Heart left ventricle (tissue), 16 donors: ENCODE results near the gene PRKAA2. TPM values are rescaled to one million over a fixed set of nuclear protein-coding genes. Genes with fewer than 3 reads are reported as not detected.

ENCODE experiments used
- ATAC-seq, 4 donors: fragments of 200-7000 bp; cut with Tn5 transposase; one replicate each; pipeline ENCODE4 v1.9.1; 2020 to 2022; ENCODE audit warnings: moderate library complexity in 4 of 4, mild to moderate bottlenecking in 3 of 4, moderate number of reproducible peaks in 1 of 4
- DNase-seq, 5 donors: peaks; one replicate each; pipeline ENCODE4 v3.0.0-alpha.2; 2020
- H3K27ac ChIP-seq, 12 donors: fragments of 200-600 bp; sonication (generic) in 4 of 12; one replicate each; pipeline versions ENCODE4 v1.5.0 to v1.8.0; 2016 to 2022; ENCODE audit warnings: mild to moderate bottlenecking in 2 of 12
- H3K27me3 ChIP-seq, 9 donors: fragments of 200-600 bp; sonication (generic) in 2 of 9; one replicate each; pipeline versions ENCODE4 v1.5.1 to v1.8.0; 2016 to 2022; ENCODE audit warnings: mild to moderate bottlenecking in 3 of 9
- H3K36me3 ChIP-seq, 9 donors: fragments of 200-600 bp; sonication (generic) in 2 of 9; one replicate each; pipeline versions ENCODE4 v1.5.0 to v1.8.0; 2018 to 2022; ENCODE audit warnings: mild to moderate bottlenecking in 2 of 9
- H3K4me1 ChIP-seq, 12 donors: fragments of 200-600 bp; sonication (generic) in 4 of 12; one replicate each; pipeline versions ENCODE4 v1.5.0 to v1.8.0; 2016 to 2022; ENCODE audit warnings: mild to moderate bottlenecking in 3 of 12
- H3K4me3 ChIP-seq, 12 donors: fragments of 200-600 bp; sonication (generic) in 4 of 12; one replicate each; pipeline versions ENCODE4 v1.5.0 to v1.8.0; 2017 to 2022; ENCODE audit warnings: mild to moderate bottlenecking in 9 of 12, moderate library complexity in 4 of 12
- H3K9me3 ChIP-seq, 12 donors: fragments of 200-600 bp; sonication (generic) in 4 of 12; one replicate each; pipeline versions ENCODE4 v1.5.0 to v1.8.0; 2016 to 2022; ENCODE audit warnings: mild to moderate bottlenecking in 1 of 12
- POLR2A ChIP-seq, 2 donors: fragments of 450-650 bp; IDR thresholded peaks; one replicate each; pipeline ENCODE4 v1.6.1; 2017; ENCODE audit warnings: antibody characterized with exemption in 2 of 2, mild to moderate bottlenecking in 2 of 2, moderate library complexity in 2 of 2
- WGBS, 4 donors: extraction: QIAGEN DNeasy Blood & Tissue Kit in 2 of 4; methylation state at CpG; one replicate each; pipeline versions ENCODE4 v1.1.5 to v1.1.7; 2013 to 2018; 5-methylcytosine and 5-hydroxymethylcytosine counted together
- intact Hi-C, 10 donors: fragments of 100-400 bp; cut with DNase I; formaldehyde crosslinking; loops; one replicate each; pipeline versions ENCODE4 v1.11.1 to v1.14.2; 2022
- polyA plus RNA-seq, 2 donors: library from polyadenylated mRNA; stranded (reverse); fragments of 200-250 nt; gene quantifications; one replicate each; pipeline ENCODE4 v1.2.3, GENCODE V29; 2013
- total RNA-seq, 9 donors: library from RNA; depleted of rRNA in 2 of 9; stranded (reverse); fragments of >200 nt in 2 of 9; fragmentation: NEBNext Ultra II Directional in 3 of 9; extraction: Animal tissue kit (Norgen Biotek cat#: 25700) in 3 of 9; gene quantifications; one replicate each; pipeline versions ENCODE4 v1.1.0 to v1.2.4, GENCODE V29; 2016 to 2023
- TF ChIP-seq, protein P1 (sequence below), 12 donors: fragments of 200-600 bp; sonication (generic) in 4 of 12; IDR thresholded peaks; one replicate each; pipeline versions ENCODE4 v1.5.0 to v1.8.0; 2018 to 2022; ENCODE audit warnings: antibody characterized with exemption in 12 of 12, mild to moderate bottlenecking in 5 of 12
- donor health status: ischemic (EF 13 %, LVEDD 7.1; RV severe dilation, severe dysfunction).
- donor health status: healthy with polysubstance abuse.
- donor health status: DM: no; HTN: yes; CAD: no.
- donor health status: DM: no; HTN: no; CAD: no.
- donor health status: ischemic (EF 25% LVEDD 6.9; RV normal size, moderate dysfunction).
- donor health status: ischemic (EF 25% LVEDD 5.7; RV mildly dilated, moderate dysfunction).
- donor health status: healthy.
- donor health status: DM: yes; HTN: yes; CAD: no.
- donor health status: ischemic (EF 35%, LVEDD 5.7; RV mildly dilated, moderate dysfunction).
- donor health status: nonischemic (EF 11% LVEDD 7.7; RV severe dilation, severe dysfunction).
- donor health status: DM: yes; HTN: yes; CAD: no.
- donor health status: PGD.
- donor health status: ischemic (EF 29% LVEDD 5.4; RV normal size, mild dysfunction).
- donor health status: nonischemic (EF 23%, LVEDD 6.1; RV moderate dilation, normal function).

PRKAA2 gene
- total and polyA plus RNA-seq, 11 donors = 17.6 to 163 (median 105) TPM

DNA sequence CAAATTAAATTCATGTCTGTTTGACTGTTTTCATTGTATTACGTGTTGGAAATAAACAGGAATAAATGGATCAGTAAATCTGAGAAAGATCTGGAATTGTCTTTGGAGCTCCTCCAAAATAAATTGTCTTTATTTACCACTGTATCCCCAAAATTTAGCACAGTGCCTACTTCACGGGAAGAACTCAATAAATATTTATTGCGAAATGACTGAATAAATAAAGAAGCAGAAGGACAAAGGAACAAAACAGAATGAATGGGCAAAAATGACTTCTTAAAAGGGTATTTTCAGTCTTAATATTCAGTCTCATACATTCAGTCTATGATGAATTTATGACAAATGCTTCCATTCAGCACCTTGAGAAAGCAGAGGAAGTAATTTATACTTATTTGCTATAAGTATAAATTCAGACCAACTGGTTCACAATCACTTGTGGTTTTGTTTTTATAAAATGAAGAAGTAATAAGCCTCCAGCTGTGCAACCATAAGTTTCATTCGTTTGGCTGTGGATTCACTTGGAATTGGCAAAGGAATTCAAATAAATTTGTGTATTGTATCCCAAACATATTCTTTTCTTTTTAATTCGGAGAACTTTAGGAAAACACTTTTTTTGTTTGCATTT is 19.2 kb upstream of the PRKAA2 start:
- Histone ChIP-seq H3K27me3 (peaks cover 0 to 4% (median 0%) of the 10 kb centered on the region in 9 donors), H3K27ac (no peak overlapping the region), H3K36me3 (no peaks in the 10 kb centered on the region), H3K4me3 (no peak overlapping the region), H3K4me1 (no peaks in the 10 kb centered on the region), H3K9me3 (no peaks in the 10 kb centered on the region)
- TF ChIP-seq POLR2A (IDR thresholded peaks at IDR 0.05) = no peak
- intact Hi-C loops = no loop called here
- DNase-seq (no peak), ATAC-seq (no peak)
- 71 to 80% (median 73%) methylated on average over 5 of the region's 5 CpGs for WGBS, 4 donors

DNA sequence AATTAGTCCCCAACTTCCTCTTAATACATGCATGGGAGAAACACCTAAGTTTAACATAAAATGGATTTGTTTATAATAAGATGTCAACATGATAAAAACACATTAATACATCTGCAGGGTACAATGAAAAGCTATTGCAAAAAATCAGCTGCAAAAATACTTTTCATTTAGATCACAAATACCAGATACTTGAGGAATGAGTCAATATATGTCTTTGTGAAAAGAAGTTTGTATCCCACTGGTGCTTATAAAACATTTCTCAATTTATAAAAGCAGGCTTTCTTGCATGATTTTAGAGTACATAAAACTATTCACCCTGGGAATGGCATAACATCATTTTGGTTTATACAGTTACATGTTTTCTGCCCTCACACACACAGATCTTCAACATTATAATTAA is 18.6 kb upstream of the PRKAA2 start:
- Histone ChIP-seq H3K27ac (no peak overlapping the region), H3K9me3 (no peaks in the 10 kb centered on the region), H3K36me3 (no peaks in the 10 kb centered on the region), H3K4me3 (no peak overlapping the region), H3K27me3 (peaks cover 0 to 4% (median 0%) of the 10 kb centered on the region in 9 donors), H3K4me1 (no peaks in the 10 kb centered on the region)
- ATAC-seq = no peak
- intact Hi-C loops = no loop called here
- no peak for DNase-seq
- TF ChIP-seq, protein P1, sequence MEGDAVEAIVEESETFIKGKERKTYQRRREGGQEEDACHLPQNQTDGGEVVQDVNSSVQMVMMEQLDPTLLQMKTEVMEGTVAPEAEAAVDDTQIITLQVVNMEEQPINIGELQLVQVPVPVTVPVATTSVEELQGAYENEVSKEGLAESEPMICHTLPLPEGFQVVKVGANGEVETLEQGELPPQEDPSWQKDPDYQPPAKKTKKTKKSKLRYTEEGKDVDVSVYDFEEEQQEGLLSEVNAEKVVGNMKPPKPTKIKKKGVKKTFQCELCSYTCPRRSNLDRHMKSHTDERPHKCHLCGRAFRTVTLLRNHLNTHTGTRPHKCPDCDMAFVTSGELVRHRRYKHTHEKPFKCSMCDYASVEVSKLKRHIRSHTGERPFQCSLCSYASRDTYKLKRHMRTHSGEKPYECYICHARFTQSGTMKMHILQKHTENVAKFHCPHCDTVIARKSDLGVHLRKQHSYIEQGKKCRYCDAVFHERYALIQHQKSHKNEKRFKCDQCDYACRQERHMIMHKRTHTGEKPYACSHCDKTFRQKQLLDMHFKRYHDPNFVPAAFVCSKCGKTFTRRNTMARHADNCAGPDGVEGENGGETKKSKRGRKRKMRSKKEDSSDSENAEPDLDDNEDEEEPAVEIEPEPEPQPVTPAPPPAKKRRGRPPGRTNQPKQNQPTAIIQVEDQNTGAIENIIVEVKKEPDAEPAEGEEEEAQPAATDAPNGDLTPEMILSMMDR (IDR thresholded peaks at IDR 0.05) = no peak
- no peak for TF ChIP-seq POLR2A (IDR thresholded peaks at IDR 0.05)

DNA sequence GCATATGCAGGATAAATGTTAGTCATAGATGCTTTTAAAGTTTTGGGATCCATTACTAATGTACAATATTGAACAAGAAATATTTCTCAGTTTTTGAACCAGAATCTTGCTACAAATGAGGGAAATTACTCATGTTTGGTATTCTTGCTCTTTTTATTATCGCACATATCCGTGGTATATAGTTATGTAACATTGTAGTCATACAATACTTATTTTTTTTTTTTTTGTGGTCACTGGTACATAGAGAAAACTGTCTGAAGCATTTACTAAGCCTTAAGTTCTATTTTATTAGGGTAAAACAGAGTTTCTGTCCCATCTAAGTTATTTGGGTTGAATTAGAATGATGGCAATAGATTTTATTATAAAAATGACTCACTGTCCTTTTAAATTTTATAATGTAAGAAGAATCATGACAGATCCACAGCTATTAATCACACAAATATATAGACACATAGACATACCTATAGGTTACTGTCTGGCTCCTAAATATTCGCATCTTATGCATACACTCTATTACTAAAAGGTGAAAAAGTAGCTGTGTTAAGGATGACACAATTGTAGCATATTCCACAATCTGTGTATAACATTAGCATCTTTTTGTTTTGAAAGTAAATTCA is 18.0 kb upstream of the PRKAA2 start:
- WGBS, 4 donors = 77 to 90% (median 88%) methylated on average over 3 of the region's 3 CpGs
- no peak for DNase-seq

DNA sequence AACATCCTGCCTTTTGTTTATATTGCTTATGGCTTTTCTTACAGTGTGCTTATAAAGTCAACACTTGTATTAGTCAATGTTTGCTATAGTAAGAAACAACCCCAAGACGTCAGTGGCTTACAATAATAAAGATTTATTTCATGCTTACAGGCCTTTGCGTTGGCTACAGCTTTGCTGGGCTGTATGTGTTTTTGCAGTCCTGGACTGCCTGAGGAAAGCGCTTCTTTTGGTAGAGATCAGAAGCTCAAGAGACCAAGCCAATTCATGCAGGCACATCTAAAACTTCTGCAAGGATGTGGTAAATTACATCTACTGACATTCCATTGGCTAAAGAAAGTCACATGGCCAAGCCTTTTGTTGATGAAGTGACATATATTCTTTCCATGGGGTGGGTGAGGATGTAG is 17.5 kb upstream of the PRKAA2 start:
- intact Hi-C loops = no loop called here
- H3K27ac ChIP-seq = no peak overlapping the region
- no peaks in the 10 kb centered on the region for H3K9me3 ChIP-seq
- 76 to 90% (median 82%) methylated on average over 3 of the region's 3 CpGs for WGBS, 4 donors
- no peak for DNase-seq
- H3K4me3 ChIP-seq = no peak overlapping the region
- ATAC-seq = no peak
- peaks cover 0 to 4% (median 0%) of the 10 kb centered on the region in 9 donors for H3K27me3 ChIP-seq
- TF ChIP-seq, protein P1 (IDR thresholded peaks at IDR 0.05) = no peak
- no peak for TF ChIP-seq POLR2A (IDR thresholded peaks at IDR 0.05)
- H3K36me3 ChIP-seq = no peaks in the 10 kb centered on the region
- no peaks in the 10 kb centered on the region for H3K4me1 ChIP-seq

More for the DNA sequence above, 18.0 kb upstream of the PRKAA2 start:
- no peak overlapping the region for H3K4me3 ChIP-seq
- H3K27me3 ChIP-seq = peaks cover 0 to 4% (median 0%) of the 10 kb centered on the region in 9 donors
- no peak for ATAC-seq
- H3K36me3 ChIP-seq = no peaks in the 10 kb centered on the region
- H3K9me3 ChIP-seq = no peaks in the 10 kb centered on the region
- intact Hi-C loops = no loop called here
- H3K27ac ChIP-seq = no peak overlapping the region
- no peaks in the 10 kb centered on the region for H3K4me1 ChIP-seq
- TF ChIP-seq, protein P1 (IDR thresholded peaks at IDR 0.05) = no peak
- no peak for TF ChIP-seq POLR2A (IDR thresholded peaks at IDR 0.05)
